ENCODE data around the gene TENM3. TPM values are rescaled to one million over a fixed set of nuclear protein-coding genes. Genes with fewer than 3 reads are reported as not detected.

The TENM3 gene
- polyA plus RNA-seq, 4 donors, result 14.4 to 17.3 (median 15.4) TPM

- no peak for DNase-seq (ENCODE audit: low read depth in 4 of 4, low spot score in 2 of 4)
Observed at GRCh38 chr4:182278729-182279128, 35.5 kb downstream of the TENM3 start.

GRCh38 chr4:182280436-182281111 is 37.4 kb downstream of the TENM3 start:
- DNase-seq (ENCODE audit: low read depth in 4 of 4, low spot score in 2 of 4), result no peak

- no peak for DNase-seq (ENCODE audit: low read depth in 4 of 4, low spot score in 2 of 4)
Observed at GRCh38 chr4:182286035-182286434, 42.8 kb downstream of the TENM3 start.

GRCh38 chr4:182286931-182287330 is 43.7 kb downstream of the TENM3 start:
- DNase-seq (ENCODE audit: low read depth in 4 of 4, low spot score in 2 of 4), result no peak

GRCh38 chr4:182288534-182288933 is 45.3 kb downstream of the TENM3 start:
- no peak for DNase-seq (ENCODE audit: low read depth in 4 of 4, low spot score in 2 of 4)

- DNase-seq (ENCODE audit: low read depth in 4 of 4, low spot score in 2 of 4), result no peak
Observed at GRCh38 chr4:182289809-182290208, 46.6 kb downstream of the TENM3 start.

GRCh38 chr4:182291175-182291574 is 48.0 kb downstream of the TENM3 start:
- DNase-seq (ENCODE audit: low read depth in 4 of 4, low spot score in 2 of 4), result no peak

- DNase-seq (ENCODE audit: low read depth in 4 of 4, low spot score in 2 of 4), result no peak
Observed at GRCh38 chr4:182291597-182292270, 48.5 kb downstream of the TENM3 start.

- DNase-seq (ENCODE audit: low read depth in 4 of 4, low spot score in 2 of 4), result peak in 1 of 4 donors; percentile 38
Observed at GRCh38 chr4:182292612-182293011, 49.4 kb downstream of the TENM3 start.

GRCh38 chr4:182293691-182294255 is 50.6 kb downstream of the TENM3 start:
- no peak for DNase-seq (ENCODE audit: low read depth in 4 of 4, low spot score in 2 of 4)

- DNase-seq (ENCODE audit: low read depth in 4 of 4, low spot score in 2 of 4), result no peak
Observed at GRCh38 chr4:182294451-182294850, 51.2 kb downstream of the TENM3 start.

GRCh38 chr4:182297659-182298058 is 54.5 kb downstream of the TENM3 start:
- DNase-seq (ENCODE audit: low read depth in 4 of 4, low spot score in 2 of 4), result no peak

GRCh38 chr4:182301736-182302135 is 58.5 kb downstream of the TENM3 start:
- DNase-seq (ENCODE audit: low read depth in 4 of 4, low spot score in 2 of 4), result peak in 1 of 4 donors; percentile 32

- DNase-seq (ENCODE audit: low read depth in 4 of 4, low spot score in 2 of 4), result no peak
Observed at GRCh38 chr4:182303847-182304246, 60.6 kb downstream of the TENM3 start.

- no peak for DNase-seq (ENCODE audit: low read depth in 4 of 4, low spot score in 2 of 4)
Observed at GRCh38 chr4:182306792-182307507, 63.7 kb downstream of the TENM3 start.

GRCh38 chr4:182307746-182308145 is 64.5 kb downstream of the TENM3 start:
- DNase-seq (ENCODE audit: low read depth in 4 of 4, low spot score in 2 of 4), result no peak

GRCh38 chr4:182309877-182310276 is 66.7 kb downstream of the TENM3 start:
- DNase-seq (ENCODE audit: low read depth in 4 of 4, low spot score in 2 of 4), result no peak

- no peak for DNase-seq (ENCODE audit: low read depth in 4 of 4, low spot score in 2 of 4)
Observed at GRCh38 chr4:182310316-182310715, 67.1 kb downstream of the TENM3 start.

- DNase-seq (ENCODE audit: low read depth in 4 of 4, low spot score in 2 of 4), result no peak
Observed at GRCh38 chr4:182310962-182311361, 67.8 kb downstream of the TENM3 start.

- no peak for DNase-seq (ENCODE audit: low read depth in 4 of 4, low spot score in 2 of 4)
Observed at GRCh38 chr4:182314537-182314936, 71.3 kb downstream of the TENM3 start.

GRCh38 chr4:182318256-182318655 is 75.1 kb downstream of the TENM3 start:
- no peak for DNase-seq (ENCODE audit: low read depth in 4 of 4, low spot score in 2 of 4)
